Esophagus (tissue), 2 donors: Measurements from ENCODE around the gene PLPPR2. TPM values are rescaled to one million over a fixed set of nuclear protein-coding genes. Genes with fewer than 3 reads are reported as not detected.

Experiments used
- H3K27ac ChIP-seq, 2 donors: one replicate each; pipeline ENCODE4 v1.5.1; 2013; ENCODE audit warnings: low read depth in 2 of 2, mild to moderate bottlenecking in 2 of 2, inconsistent platforms in 1 of 2, low read length in 1 of 2, moderate library complexity in 1 of 2
- H3K27me3 ChIP-seq, 2 donors: one replicate each; pipeline ENCODE4 v1.6.1; 2013; ENCODE audit warnings: low read length in 2 of 2, control low read depth in 1 of 2, mild to moderate bottlenecking in 1 of 2; ENCODE audit not compliant: insufficient read depth in 2 of 2, control insufficient read depth in 1 of 2
- H3K36me3 ChIP-seq, 2 donors: one replicate each; pipeline ENCODE4 v1.6.1; 2013; ENCODE audit warnings: low read length in 1 of 2; ENCODE audit not compliant: control insufficient read depth in 2 of 2, insufficient read depth in 2 of 2
- H3K4me1 ChIP-seq, 2 donors: one replicate each; pipeline ENCODE4 v1.6.1; 2013; ENCODE audit warnings: low read length in 1 of 2; ENCODE audit not compliant: control insufficient read depth in 2 of 2, insufficient read depth in 2 of 2
- H3K4me3 ChIP-seq, 2 donors: one replicate each; pipeline ENCODE4 v1.5.1; 2013; ENCODE audit warnings: low read length in 2 of 2, mild to moderate bottlenecking in 2 of 2, low read depth in 1 of 2, moderate library complexity in 1 of 2
- H3K9me3 ChIP-seq, 2 donors: one replicate each; pipeline ENCODE4 v1.6.1; 2013; ENCODE audit warnings: mild to moderate bottlenecking in 2 of 2, low read depth in 1 of 2, low read length in 1 of 2, moderate library complexity in 1 of 2; ENCODE audit not compliant: control insufficient read depth in 2 of 2, insufficient read depth in 1 of 2
- WGBS, 2 donors: extraction: QIAGEN DNeasy Blood & Tissue Kit; methylation state at CpG; one replicate each; pipeline ENCODE4 v1.1.7; 2013; 5-methylcytosine and 5-hydroxymethylcytosine counted together
- polyA plus RNA-seq, 2 donors: library from polyadenylated mRNA; stranded (reverse); fragments of 200-250 nt; gene quantifications; one replicate each; pipeline ENCODE4 v1.2.3, GENCODE V29; 2013
- donor health status: healthy with polysubstance abuse.
- donor health status: Bipolar disorder and iron deficiency.

PLPPR2 gene
- polyA plus RNA-seq, 2 donors: 7.3 to 8.6 TPM

DNA sequence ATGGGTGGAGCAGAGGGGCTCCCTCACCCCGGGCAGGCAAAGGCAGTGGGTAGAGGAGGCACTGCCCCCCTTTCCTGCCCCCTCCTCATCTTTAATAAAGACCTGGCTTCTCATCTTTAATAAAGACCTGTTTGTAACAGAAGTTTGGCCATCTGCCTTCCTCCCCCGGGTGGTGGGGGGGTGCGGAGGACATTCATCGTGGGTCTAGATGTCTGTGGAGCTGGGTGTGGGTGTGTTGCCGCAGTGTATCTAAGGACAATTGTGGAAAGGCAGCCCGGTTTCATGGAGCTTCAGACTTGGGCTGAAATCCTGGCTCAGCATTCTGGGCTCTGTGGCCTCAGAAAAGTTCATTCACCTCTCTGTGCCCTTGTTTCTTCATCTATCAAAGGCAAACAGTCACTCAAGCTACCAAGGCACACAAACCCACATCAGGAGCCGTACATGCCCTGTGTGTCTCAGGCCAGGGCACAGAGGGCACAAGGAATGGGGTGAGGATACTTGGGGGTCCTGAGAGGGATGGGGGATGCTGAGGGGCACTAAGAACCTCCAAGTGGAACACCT is 10.4 kb downstream of the PLPPR2 start:
- H3K27me3 ChIP-seq: no peaks in the 10 kb centered on the region

DNA sequence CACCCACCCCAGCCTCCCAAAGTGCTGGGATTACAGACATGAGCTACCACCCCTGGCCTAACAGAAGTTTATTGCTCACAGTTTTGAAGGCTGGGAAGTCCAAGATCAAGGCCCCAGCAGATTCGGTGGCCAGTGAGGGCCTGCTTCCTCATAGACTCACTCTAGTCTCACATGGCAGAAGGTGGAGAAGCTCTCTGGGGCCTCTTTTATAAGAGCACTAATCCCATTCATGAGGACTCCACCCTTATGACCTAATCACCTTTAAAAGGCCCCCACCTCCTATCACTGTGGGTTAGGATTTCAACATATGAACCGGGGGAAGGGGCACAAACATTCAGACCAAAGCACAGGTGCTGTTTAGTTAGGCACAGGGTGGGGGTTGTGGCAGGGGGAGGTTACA is 12.3 kb downstream of the PLPPR2 start:
- H3K27me3 ChIP-seq: no peaks in the 10 kb centered on the region
- no peak overlapping the region for H3K4me3 ChIP-seq
- H3K4me1 ChIP-seq: no peaks in the 10 kb centered on the region
- H3K27ac ChIP-seq: no peak overlapping the region
- no peaks in the 10 kb centered on the region for H3K9me3 ChIP-seq
- H3K36me3 ChIP-seq: peaks cover under 1 to 11% of the 10 kb centered on the region in 2 donors
- 75 to 79% methylated on average over 2 of the region's 2 CpGs for WGBS, 2 donors

More for the DNA sequence above, 10.4 kb downstream of the PLPPR2 start:
- Histone ChIP-seq H3K9me3 (no peaks in the 10 kb centered on the region), H3K4me3 (no peak overlapping the region), H3K4me1 (peaks cover 0 to 8% of the 10 kb centered on the region in 2 donors), H3K27ac (no peak overlapping the region), H3K36me3 (peaks cover 3 to 11% of the 10 kb centered on the region in 2 donors)
- WGBS, 2 donors: 78 to 80% methylated on average over 7 of the region's 7 CpGs

DNA sequence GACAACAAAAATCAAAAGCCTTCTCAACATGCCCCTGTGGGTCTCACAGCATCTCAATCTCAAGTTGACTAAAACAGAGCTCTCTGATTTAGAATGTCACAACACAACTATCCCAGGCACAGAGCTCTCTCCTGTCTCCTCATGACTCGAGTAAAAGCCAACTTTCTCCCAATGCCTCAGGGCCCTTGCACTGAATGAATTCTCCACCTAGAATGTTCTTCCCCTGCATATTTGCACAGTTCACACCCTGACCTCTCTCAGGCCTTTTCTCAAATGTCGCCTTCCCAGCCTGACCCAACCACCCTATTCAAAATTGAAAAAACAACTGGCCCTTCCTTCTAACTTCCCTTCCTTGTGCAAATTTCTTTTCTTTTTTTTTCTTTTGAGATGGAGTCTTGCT is 15.5 kb downstream of the PLPPR2 start:
- 85 to 92% methylated on average over 2 of the region's 2 CpGs for WGBS, 2 donors
- H3K36me3 ChIP-seq: no peaks in the 10 kb centered on the region
- H3K27ac ChIP-seq: no peak overlapping the region
- no peak overlapping the region for H3K4me3 ChIP-seq
- H3K27me3 ChIP-seq: no peaks in the 10 kb centered on the region
- no peaks in the 10 kb centered on the region for H3K9me3 ChIP-seq
- peaks cover under 1 to 6% of the 10 kb centered on the region in 2 donors for H3K4me1 ChIP-seq

DNA sequence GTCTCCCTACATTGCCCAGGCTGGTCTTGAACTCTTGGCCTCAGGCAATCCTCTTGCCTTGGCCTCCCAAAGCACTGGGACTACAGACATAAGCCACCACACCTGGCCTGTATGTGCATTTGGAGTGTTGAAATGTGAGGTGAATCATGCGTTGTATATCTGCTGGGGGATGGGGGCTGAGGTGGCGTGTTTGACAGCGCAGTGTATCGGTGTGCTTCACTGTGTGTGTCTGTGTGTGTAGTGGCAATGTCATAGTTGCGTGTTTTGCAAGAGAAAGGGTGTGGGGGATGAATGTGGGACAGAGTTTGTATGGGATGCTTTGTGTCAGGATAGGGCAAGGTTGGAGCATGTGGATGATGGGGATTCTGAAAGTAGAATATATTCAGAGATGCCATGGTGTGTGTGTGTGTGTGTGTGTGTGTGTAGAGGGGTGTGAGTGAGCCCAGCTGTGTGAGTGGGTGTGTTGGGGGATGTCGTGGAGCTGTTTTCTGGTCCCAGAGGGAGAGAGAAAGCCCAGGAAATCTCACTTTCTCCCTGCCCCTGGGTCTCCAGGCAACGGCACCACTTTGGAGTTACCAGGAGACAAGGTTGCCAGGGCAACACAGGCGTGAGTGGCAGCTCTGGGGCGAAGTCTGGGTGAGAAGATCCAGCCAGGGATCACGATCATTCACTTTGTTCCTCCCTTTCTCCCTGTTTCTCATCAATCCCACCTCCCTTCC is 18.1 kb downstream of the PLPPR2 start:
- H3K27me3 ChIP-seq: no peaks in the 10 kb centered on the region
- H3K27ac ChIP-seq: no peak overlapping the region
- H3K4me3 ChIP-seq: no peak overlapping the region
- no peaks in the 10 kb centered on the region for H3K9me3 ChIP-seq
- peaks cover 6 to 16% of the 10 kb centered on the region in 2 donors for H3K4me1 ChIP-seq
- H3K36me3 ChIP-seq: peaks cover 0 to 3% of the 10 kb centered on the region in 2 donors
- 52 to 59% methylated on average over 10 of the region's 10 CpGs for WGBS, 2 donors

DNA sequence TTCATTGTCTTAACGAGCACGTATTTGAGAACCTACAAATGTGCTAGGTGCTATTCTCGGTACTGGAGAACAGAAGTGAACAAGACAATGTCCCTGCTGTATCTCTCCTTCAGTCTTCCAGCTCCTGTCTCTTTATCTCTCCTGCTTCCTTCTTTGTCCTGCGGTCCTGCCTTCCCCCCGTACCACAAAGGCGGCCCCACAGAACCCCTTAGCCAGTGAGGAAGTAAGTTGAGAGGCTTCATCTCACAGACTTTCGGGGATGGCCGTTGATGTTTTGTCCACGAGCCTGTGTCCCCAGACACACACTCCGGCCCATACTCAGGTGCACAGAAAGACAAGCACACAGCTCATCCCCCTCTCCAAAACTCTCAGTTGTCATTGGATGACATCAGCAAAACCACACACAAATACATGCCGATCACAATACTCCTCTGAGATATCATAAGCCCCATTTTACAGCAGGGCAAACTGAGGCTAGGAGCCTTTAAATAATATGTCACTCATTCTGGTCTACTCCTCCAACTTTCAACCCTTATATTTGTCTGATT is 18.7 kb downstream of the PLPPR2 start:
- Histone ChIP-seq H3K36me3 (peaks cover 0 to 4% of the 10 kb centered on the region in 2 donors), H3K9me3 (no peaks in the 10 kb centered on the region), H3K4me1 (peaks cover 9 to 19% of the 10 kb centered on the region in 2 donors), H3K4me3 (peak overlapping the region; percentile 72 to 77), H3K27me3 (no peaks in the 10 kb centered on the region), H3K27ac (peak overlapping the region; percentile 98 to 100)
- WGBS, 2 donors: 35 to 48% methylated on average over 11 of the region's 11 CpGs

DNA sequence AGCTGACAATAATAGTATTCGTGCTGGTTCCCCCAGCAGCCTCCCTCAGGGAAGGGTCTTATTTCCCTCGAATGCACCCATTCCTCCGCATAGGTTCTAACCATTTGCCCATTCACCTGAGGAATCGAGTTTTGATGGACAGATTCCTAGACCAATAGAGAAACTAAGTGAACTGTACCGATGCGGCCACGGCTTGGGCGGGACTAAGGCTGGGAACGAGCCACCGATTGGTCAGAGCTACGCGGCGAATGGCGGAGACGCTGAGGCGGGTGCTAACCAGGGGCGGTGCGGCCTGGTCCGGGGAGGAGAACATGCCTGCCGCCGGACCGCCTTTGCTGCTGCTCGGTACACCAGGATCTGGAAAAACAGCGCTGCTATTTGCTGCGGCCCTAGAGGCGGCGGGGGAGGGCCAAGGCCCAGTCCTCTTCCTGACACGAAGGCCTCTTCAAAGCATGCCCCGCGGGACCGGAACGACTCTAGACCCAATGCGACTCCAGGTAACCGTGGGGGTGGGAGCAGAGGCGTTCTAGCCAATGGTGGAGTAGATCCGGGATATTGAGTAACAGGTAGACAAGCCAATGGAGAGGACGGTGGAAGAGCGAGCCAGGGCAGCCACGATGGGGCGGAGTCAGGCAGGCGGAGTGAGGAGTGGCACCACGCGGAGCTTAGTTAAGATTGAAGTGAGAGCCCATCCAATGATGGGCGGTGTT is 19.4 kb downstream of the PLPPR2 start, which contains the start of gene SWSAP1:
SWSAP1 (plus strand) TSS at position 234 of the 710 bp plus-strand sequence; CDS start at position 249, 15 bp downstream.
- peak within 1 kb of the TSS; percentile 72 to 77 for H3K4me3 ChIP-seq
- no peaks in the 10 kb centered on the region for H3K9me3 ChIP-seq
- H3K4me1 ChIP-seq: peaks cover 9 to 19% of the 10 kb centered on the region in 2 donors
- WGBS, 2 donors: 0 to 1% methylated on average over 44 of the region's 44 CpGs
- H3K27ac ChIP-seq: peak within 1 kb of the TSS; percentile 98 to 100
- H3K36me3 ChIP-seq: peaks cover 0 to 4% of the 10 kb centered on the region in 2 donors
- no peaks in the 10 kb centered on the region for H3K27me3 ChIP-seq

DNA sequence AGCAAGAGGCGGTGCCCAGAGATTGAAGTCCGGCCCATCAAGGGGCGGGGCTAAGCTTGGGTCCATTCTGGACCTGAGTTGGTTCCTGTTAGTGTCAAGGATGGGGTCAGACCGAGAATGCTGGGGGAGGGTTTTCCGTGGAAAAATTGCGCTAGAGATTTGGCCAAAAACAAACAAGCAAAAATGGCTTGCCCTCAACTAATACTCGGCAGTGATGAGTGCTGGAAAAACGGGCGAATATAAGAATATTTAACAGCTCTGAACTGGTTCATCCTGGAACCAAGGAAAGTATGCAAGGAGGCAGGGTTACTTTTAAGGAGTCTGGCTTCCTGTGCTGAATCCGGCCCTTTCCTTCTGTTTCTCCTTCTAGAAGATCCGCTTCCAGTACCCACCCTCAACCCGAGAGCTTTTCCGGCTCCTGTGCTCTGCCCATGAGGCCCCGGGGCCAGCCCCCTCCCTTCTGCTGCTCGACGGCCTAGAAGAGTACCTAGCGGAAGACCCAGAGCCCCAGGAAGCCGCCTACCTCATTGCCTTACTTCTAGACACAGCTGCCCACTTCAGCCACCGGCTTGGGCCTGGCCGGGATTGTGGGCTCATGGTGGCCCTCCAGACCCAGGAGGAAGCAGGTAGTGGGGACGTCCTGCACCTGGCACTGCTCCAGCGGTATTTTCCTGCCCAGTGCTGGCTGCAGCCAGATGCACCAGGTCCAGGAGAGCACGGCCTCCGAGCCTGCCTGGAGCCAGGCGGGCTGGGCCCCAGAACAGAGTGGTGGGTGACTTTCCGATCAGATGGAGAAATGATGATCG is 20.1 kb downstream of the PLPPR2 start:
- peak overlapping the region; percentile 88 to 100 for H3K27ac ChIP-seq
- WGBS, 2 donors: 9 to 10% methylated on average over 27 of the region's 27 CpGs
- peak overlapping the region; percentile 38 to 48 for H3K4me3 ChIP-seq
- H3K4me1 ChIP-seq: peaks cover 9 to 19% of the 10 kb centered on the region in 2 donors
- peaks cover 0 to 4% of the 10 kb centered on the region in 2 donors for H3K36me3 ChIP-seq
- no peaks in the 10 kb centered on the region for H3K9me3 ChIP-seq
- no peaks in the 10 kb centered on the region for H3K27me3 ChIP-seq

DNA sequence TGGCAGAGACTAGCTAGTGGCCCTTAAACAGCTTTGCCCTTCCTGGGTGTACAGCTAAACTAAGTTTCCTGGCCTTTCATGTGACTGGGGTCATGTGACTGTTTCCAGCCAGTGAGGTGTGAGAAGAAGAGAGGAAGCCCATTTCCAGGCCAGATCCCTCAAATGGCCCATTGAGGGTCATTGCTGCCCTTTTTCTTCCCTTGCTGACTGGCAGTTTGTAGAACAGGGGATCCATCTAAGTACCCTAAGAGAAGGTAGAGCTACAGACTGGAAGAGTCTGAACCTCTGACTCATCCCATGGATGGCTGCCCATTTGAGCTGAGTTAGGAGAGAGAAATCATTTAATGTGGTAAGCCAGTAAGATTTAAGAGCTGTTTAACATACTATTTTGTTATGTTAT is 22.0 kb downstream of the PLPPR2 start:
- Histone ChIP-seq H3K9me3 (no peaks in the 10 kb centered on the region), H3K27ac (peak overlapping the region; percentile 17 to 66), H3K36me3 (peaks cover 0 to 4% of the 10 kb centered on the region in 2 donors), H3K27me3 (no peaks in the 10 kb centered on the region), H3K4me3 (no peak overlapping the region), H3K4me1 (peaks cover 11 to 26% of the 10 kb centered on the region in 2 donors)

DNA sequence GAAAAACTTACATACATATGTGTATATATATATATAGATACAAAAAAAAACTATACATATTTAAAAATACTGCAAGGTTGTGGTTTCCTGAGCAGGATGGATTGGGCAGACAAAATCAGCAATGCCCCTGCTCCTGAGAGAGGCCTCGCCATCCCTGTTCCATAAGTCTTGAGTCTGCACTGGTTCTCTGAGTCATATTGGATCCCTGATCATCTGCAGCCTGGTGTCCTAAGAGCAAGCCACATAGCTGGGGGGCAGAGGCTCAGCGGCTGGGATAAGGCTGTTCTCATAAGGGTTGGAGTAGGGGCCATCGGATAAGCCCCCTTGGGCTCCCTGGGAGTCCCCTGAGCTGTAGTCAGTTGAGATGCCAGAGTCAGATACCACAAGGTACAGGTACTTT is 22.5 kb downstream of the PLPPR2 start:
- Histone ChIP-seq H3K4me1 (peaks cover 11 to 28% of the 10 kb centered on the region in 2 donors), H3K27me3 (no peaks in the 10 kb centered on the region), H3K4me3 (no peak overlapping the region), H3K27ac (peak overlapping the region; percentile 20 to 66), H3K36me3 (peaks cover 0 to 4% of the 10 kb centered on the region in 2 donors), H3K9me3 (no peaks in the 10 kb centered on the region)
- WGBS, 2 donors: 80 to 90% methylated on average over 3 of the region's 3 CpGs
